ENCODE data around the gene ARFIP2. TPM values are rescaled to one million over a fixed set of nuclear protein-coding genes. Genes with fewer than 3 reads are reported as not detected.

ARFIP2 gene
- total RNA-seq, 2 donors from 2014 or later: 27.4 to 29.2 TPM

DNA sequence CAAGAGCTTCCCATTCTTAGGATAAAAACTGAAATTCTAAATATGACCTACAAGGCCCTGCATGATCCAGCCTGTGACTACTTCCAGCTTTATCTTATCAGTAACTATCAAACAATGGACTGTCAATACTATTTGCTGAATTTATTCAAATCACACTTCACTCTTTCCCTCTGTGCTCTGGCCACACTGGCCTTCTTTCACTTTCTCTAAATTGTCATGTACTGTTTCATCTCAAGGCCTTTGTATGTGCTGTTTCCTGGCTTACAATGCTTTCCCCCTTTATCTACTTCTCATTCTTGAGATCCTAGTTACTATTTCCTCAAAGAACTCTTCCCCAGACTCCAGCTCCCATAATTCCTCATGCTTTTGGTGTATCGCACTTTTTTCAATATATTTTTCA lies 5.8 kb upstream of the ARFIP2 start:
- no peak for DNase-seq (ENCODE audit: low spot score)
- intact Hi-C loops (cut with DNase I): no loop called here

GRCh38 chr11:6486256-6486655 lies 5.1 kb upstream of the ARFIP2 start:
- intact Hi-C loops (cut with DNase I): no loop called here
- DNase-seq (ENCODE audit: low spot score): no peak

GRCh38 chr11:6485661-6486060 lies 4.5 kb upstream of the ARFIP2 start:
- intact Hi-C loops (cut with DNase I): no loop called here
- DNase-seq (ENCODE audit: low spot score): no peak

- no peak for DNase-seq (ENCODE audit: low spot score)
- intact Hi-C loops (cut with DNase I): no loop called here
These were observed 1.9 kb upstream of the ARFIP2 start for GRCh38 chr11:6483015-6483414.

DNA sequence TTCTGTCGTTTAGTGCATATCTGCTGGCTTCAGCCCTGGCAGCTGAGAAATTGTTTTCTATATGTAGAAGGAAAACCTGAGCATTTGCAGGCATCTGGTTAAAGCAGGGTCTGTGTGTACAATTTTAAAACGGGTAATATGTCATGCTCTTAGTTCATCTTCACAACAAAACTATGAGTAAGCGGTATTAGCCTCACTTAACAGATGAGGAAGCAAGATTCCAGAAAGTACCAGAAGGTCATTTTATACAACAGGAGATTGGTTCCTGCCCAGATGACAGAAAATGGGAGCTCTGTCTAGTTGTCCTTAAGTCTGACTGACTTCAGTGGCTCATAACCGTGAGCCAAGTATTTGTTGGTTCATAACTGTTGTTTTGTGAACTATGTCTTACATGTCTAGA lies 1.3 kb upstream of the ARFIP2 start:
- intact Hi-C loops (cut with DNase I): no loop called here
- no peak for DNase-seq (ENCODE audit: low spot score)

DNA sequence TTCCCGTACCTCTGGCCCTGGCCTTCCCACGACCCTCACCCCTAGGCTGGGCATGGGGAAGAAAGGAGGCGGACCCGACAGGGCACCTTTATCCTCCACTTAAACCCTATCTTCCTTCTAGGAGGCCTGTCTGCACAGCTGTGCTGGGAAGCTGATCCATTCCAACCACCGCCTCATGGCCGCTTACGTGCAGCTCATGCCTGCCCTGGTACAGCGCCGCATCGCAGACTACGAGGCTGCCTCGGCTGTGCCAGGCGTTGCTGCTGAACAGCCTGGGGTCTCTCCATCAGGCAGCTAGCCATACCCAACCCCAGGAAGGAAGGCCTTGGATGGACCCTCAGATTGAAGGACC lies 769 bp upstream of the ARFIP2 start:
- DNase-seq (ENCODE audit: low spot score): no peak
- intact Hi-C loops (cut with DNase I): no loop called here

GRCh38 chr11:6480299-6480914 lies 724 bp downstream of the ARFIP2 start:
- DNase-seq (ENCODE audit: low spot score): no peak
- intact Hi-C loops (cut with DNase I): no loop called here

DNA sequence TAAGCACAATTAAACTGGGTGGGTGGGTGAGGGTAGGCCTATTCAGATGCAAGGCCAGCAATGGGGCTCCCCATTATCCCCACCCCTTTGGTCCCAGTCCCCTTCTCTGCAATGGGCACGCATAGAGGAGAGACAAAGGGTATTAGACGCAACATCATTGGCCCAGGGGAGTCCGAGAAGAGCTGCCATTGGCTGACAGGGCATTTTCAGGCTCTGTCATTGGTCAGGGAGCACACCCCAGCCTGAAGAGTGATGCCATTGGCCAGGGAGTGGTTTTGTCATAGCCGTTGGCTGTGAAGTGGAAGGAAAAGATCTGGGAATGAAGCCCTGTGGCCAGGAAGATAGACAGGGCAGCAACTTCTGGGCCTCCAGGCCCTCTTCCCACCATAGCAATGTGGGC lies 4.6 kb downstream of the ARFIP2 start:
- no peak for DNase-seq (ENCODE audit: low spot score)
- intact Hi-C loops (cut with DNase I): no loop called here

DNA sequence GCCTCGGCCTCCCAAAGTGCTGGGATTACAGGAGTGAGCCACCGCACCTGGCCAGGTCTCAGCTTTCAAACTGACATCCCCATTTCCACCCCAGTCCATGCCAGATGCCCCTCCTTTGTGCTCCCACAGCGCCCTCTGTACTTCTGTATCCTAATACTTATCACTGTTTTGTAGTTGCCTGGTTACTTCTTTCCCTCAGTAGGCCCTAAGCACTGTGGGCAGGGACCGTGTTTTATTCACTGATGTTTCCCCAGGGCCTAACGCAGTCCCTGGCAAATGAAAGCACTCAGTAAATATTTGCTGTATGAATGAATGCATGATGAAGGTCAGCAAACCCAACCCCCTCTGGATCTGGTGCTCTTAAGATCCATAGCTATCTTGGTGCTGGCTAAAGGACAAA lies 5.2 kb downstream of the ARFIP2 start:
- intact Hi-C loops (cut with DNase I): no loop called here
- no peak for DNase-seq (ENCODE audit: low spot score)

GRCh38 chr11:6474806-6475500 lies 6.2 kb downstream of the ARFIP2 start:
- intact Hi-C loops (cut with DNase I): no loop called here

DNA sequence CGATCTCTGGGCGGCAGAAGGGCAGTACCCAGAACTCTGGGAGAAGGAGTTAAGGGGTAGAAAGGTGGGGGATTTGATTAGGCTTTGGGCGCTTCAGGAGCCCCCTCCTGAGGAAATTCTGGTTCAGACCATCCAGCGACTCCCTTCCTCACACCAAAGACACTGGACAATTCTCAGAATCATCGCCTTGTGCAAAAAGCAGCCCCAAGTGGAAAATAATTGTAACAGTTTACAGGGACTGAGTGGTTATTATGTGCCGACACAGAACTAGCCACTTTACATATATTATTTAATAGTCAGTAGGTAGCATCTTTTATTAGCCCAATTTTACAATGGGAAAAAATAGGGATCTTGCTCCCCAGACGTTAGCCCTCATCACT lies 6.7 kb downstream of the ARFIP2 start:
- DNase-seq (ENCODE audit: low spot score): no peak
- intact Hi-C loops (cut with DNase I): no loop called here

More at GRCh38 chr11:6474806-6475500, 6.2 kb downstream of the ARFIP2 start:
- no peak for DNase-seq (ENCODE audit: low spot score)

DNA sequence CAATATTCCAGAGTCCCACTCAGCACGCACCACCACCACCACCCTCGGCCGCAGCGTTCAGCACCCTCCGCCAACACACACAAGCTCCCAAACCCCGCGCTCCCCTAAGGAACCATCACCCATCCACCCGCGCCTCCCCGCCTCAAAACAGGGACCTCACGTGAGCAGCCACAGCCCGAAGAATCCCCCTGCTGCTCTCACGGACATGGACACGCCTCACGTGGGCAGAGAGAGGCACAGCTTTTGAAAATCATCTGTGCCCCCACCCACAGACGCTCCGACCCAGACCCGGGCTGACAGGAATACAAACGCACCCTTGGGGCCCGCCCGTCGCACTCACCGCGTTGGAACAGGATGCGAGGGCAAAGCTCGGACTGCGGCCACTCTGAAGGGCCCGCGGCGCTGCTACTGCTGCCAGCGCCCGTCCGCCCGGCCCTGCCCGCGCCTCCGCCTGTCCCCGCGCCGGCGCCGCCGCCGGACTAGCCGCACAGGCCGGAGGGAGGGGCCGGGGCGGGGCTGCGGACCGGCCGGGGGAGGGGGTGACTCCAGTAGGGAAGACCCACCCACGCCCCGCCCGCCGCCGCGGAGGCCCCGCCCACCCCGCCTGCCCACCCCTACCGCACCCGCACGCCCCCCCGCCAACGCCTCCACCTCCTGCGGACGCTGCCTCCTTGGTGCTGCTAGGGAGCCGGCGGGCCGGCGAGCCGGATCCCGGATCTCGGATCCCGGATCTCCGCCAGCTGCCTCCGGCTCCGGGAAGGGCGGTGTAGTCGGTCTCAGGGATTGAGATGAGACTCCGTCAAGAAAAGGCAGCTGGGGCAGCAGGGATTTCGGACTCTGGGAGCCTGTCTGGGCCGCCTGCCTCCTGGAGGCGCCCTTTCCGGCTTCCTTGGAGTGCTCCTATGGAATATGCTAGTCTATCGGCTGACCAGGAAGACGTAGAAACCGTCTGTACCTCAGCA lies 7.4 kb downstream of the ARFIP2 start, which contains the start of gene TRIM3:
TSS of gene TRIM3 (minus strand) at position 491 of the 962 bp plus-strand sequence. CDS start 8,246 bp downstream, outside the sequence.
- intact Hi-C loops (cut with DNase I): no loop called here

DNA sequence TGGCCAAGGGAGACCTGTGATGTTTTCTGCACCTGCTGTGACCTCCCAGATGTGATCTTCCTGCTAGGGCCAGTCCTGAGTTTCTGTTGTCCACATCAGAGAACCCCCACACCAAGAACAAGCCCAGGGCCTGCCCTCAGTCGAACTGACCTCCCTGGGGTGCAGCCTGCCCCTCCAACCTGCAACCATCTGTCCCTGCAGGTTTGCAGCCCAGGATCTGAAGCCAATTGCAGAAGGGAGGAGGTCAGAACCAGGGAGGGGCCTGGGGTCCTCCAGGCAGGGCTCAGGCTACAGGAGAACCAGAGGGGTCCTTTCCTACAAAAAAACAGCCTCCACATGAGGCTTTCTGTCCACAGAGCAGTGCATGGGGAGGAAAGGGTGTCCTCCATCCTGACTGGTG lies 8.2 kb downstream of the ARFIP2 start:
- intact Hi-C loops (cut with DNase I): no loop called here
- DNase-seq (ENCODE audit: low spot score): no peak

More for the DNA sequence above, 7.4 kb downstream of the ARFIP2 start, which contains the start of gene TRIM3:
- peak; percentile 97 for DNase-seq (ENCODE audit: low spot score)

- intact Hi-C loops (cut with DNase I): no loop called here
- DNase-seq (ENCODE audit: low spot score): no peak
These were observed 11.5 kb downstream of the ARFIP2 start for GRCh38 chr11:6469599-6469998.

GRCh38 chr11:6468712-6469495 lies 12.2 kb downstream of the ARFIP2 start:
- peak; percentile 96 for DNase-seq (ENCODE audit: low spot score)
- intact Hi-C loops (cut with DNase I): no loop called here

GRCh38 chr11:6459099-6459450 lies 22.1 kb downstream of the ARFIP2 start:
- DNase-seq (ENCODE audit: low spot score): no peak
- intact Hi-C loops (cut with DNase I): no loop called here

GRCh38 chr11:6458352-6459098 lies 22.6 kb downstream of the ARFIP2 start:
- no peak for DNase-seq (ENCODE audit: low spot score)
- intact Hi-C loops (cut with DNase I): no loop called here

- intact Hi-C loops (cut with DNase I): no loop called here
- DNase-seq (ENCODE audit: low spot score): no peak
These were observed 23.4 kb downstream of the ARFIP2 start for GRCh38 chr11:6457581-6458320.
